ENCODE results near the gene FBXO42. TPM values are rescaled to one million over a fixed set of nuclear protein-coding genes. Genes with fewer than 3 reads are reported as not detected.

FBXO42 gene
- total and polyA plus RNA-seq, 2 of the 8 experiments (the other 6 are each of a cell fraction or from before 2014, with no cell fraction given) = 15.1 to 17.0 TPM

DNA sequence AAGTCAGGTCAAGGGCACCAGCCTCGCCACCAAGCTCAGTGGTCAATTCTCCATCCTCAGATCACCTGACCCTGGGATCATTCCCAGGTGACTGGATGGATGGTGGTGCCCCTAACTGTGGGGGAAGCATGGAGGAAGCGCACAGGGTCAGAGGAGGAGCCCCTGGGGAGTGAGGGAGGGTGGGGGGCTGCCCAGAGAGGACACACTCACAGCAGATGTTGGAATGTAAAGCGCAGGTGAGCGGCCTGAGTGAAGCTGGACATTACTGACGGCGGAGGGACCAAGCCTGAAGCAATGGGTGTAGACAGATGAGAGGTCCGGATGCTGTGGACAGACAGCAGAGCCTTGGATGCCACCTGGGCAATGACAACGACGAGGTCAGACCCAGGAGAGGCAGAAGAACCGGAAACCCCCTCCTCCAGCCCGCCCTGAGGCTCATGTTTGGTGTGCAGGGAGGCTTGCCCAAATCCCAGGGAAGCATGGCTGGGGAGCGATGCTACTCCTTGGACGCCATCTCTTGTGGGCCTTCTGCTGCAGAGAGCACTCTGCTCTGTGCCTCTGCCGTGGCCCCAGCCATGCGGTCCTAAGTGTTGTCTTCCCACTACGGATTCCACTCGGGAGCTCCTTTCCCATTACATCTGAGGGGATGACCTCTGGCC, 109.6 kb downstream of the FBXO42 start:
- no peak overlapping the region for H2BK20ac ChIP-seq (ENCODE audit: low read length)
- no peak for TF ChIP-seq TAF7 (optimal IDR thresholded peaks at IDR 0.05; ENCODE audit: borderline replicate concordance, low read depth, low read length)
- TF ChIP-seq RFX5 (IDR thresholded peaks at IDR 0.05; ENCODE audit: borderline replicate concordance, low read depth, low read length) = no peak
- TF ChIP-seq POU5F1 (IDR thresholded peaks at IDR 0.05; ENCODE audit: low read depth, low read length) = no peak
- TF ChIP-seq GABPA (IDR thresholded peaks at IDR 0.05; ENCODE audit: borderline replicate concordance, insufficient read depth, low read length) = no peak
- H4K5ac ChIP-seq (ENCODE audit: insufficient read length, low read depth, low read length) = no peak overlapping the region
- H2AFZ ChIP-seq (ENCODE audit: low read length) = no peak overlapping the region
- no peak overlapping the region for H2BK120ac ChIP-seq (replicated peaks; ENCODE audit: low read depth, low read length)
- H3K4me3 ChIP-seq (ENCODE audit: extremely low read depth in 1 of 4, insufficient read depth in 2 of 4, low read depth in 3 of 4, low read length in 4 of 4) = no peak overlapping the region
- no peaks in the 10 kb centered on the region for H3K79me1 ChIP-seq (ENCODE audit: low read depth, low read length)
- H3K36me3 ChIP-seq (ENCODE audit: control insufficient read depth in 2 of 4, insufficient read depth in 4 of 4, low read length in 3 of 4) = peaks cover 0 to 4% (median 0%) of the 10 kb centered on the region in 4 experiments; a peak in 2 of 8 replicates
- no peak overlapping the region for H2BK5ac ChIP-seq (ENCODE audit: low read depth, low read length)
- ChIA-PET CTCF (ENCODE audit: partially characterized antibody) (interaction anchor here (0.6 to 9.0 kb wide), 14 partner anchors 11 to 174 kb away, joined by 3 to 106 read pairs (median 6); partner anchors contain the start of genes ARHGEF19 and CPLANE2), POLR2A (ENCODE audit: partially characterized antibody) (interaction anchor here (1.1 kb wide), 1 partner anchor 14 kb away, joined by 4 read pairs; no protein-coding TSS in a partner anchor)
- no peak overlapping the region for H3K23ac ChIP-seq (ENCODE audit: insufficient read length)
- WGBS, 2 experiments (ENCODE audit: extremely low coverage in 1 of 2, insufficient coverage in 1 of 2, insufficient read length in 1 of 2, insufficient replicate concordance in 2 of 2, low coverage in 1 of 2, low lambda C conversion rate in 2 of 2, missing lambda C conversion rate in 1 of 2) = 88% methylated on average over 16 of the region's 17 CpGs; no CpG with 5 or more reads in 1 of the 2 experiments
- no peak for FAIRE-seq
- H3K27ac ChIP-seq (ENCODE audit: low read depth, low read length) = no peak overlapping the region
- H2BK12ac ChIP-seq (ENCODE audit: low read depth, low read length) = no peak overlapping the region
- H3K79me2 ChIP-seq (ENCODE audit: control insufficient read depth in 1 of 2, insufficient read depth in 2 of 2, low read length in 2 of 2) = no peaks in the 10 kb centered on the region
- H2BK15ac ChIP-seq (ENCODE audit: low read length) = no peak overlapping the region
- H3K9ac ChIP-seq (replicated peaks in 1 of 4; ENCODE audit: extremely low read depth in 1 of 4, low read depth in 3 of 4, low read length in 3 of 4) = no peak overlapping the region
- H2AK5ac ChIP-seq (ENCODE audit: low read depth, low read length) = no peak overlapping the region
- H3K9me3 ChIP-seq (ENCODE audit: insufficient read depth in 2 of 2, low read depth in 1 of 2, low read length in 1 of 2) = no peaks in the 10 kb centered on the region
- H3K4me1 ChIP-seq (replicated peaks in 1 of 4; ENCODE audit: control insufficient read depth in 3 of 4, insufficient read depth in 4 of 4, low read length in 3 of 4) = peaks cover 0 to 3% (median 0%) of the 10 kb centered on the region in 4 experiments; a peak in 1 of 7 replicates
- peaks cover 2 to 5% of the 10 kb centered on the region in 2 experiments for H4K20me1 ChIP-seq (replicated peaks in 1 of 2; ENCODE audit: control insufficient read depth in 1 of 2, insufficient read depth in 2 of 2, low read length in 2 of 2)
- H3K14ac ChIP-seq (ENCODE audit: insufficient read length) = no peak overlapping the region
- no peak overlapping the region for H3K18ac ChIP-seq (ENCODE audit: extremely low read depth, low read length)
- H3K56ac ChIP-seq (replicated peaks; ENCODE audit: insufficient read length, low read depth, low read length) = no peak overlapping the region
- no peak overlapping the region for H3K4me2 ChIP-seq (ENCODE audit: insufficient read depth in 1 of 2, low read depth in 2 of 2, low read length in 2 of 2)
- peak overlapping the region; percentile 48 for H3K4ac ChIP-seq (replicated peaks; ENCODE audit: insufficient read length, low read depth, low read length)
- H3K27me3 ChIP-seq (replicated peaks in 1 of 4; ENCODE audit: control insufficient read depth in 3 of 4, extremely low read depth in 1 of 4, insufficient read depth in 3 of 4, low read length in 3 of 4) = no peaks in the 10 kb centered on the region
- no peak overlapping the region for H4K8ac ChIP-seq (ENCODE audit: extremely low read depth, insufficient read depth, low read length)
- no peaks in the 10 kb centered on the region for H3K23me2 ChIP-seq (ENCODE audit: low read depth, low read length)
- H4K91ac ChIP-seq (replicated peaks; ENCODE audit: insufficient read length, low read length) = no peak overlapping the region
- no peak for DNase-seq (ENCODE audit: low read depth in 1 of 2, low spot score in 2 of 2)
